Neural cell (in vitro differentiated cells): ENCODE data around the gene STK32B. TPM values are rescaled to one million over a fixed set of nuclear protein-coding genes. Genes with fewer than 3 reads are reported as not detected.

Source experiments
- H2AFZ ChIP-seq: fragments of 200-600, 300-800 bp; sonication (generic), shearing (Covaris generic); 2 replicates; pipeline ENCODE4 v1.6.0; 2014; ENCODE audit warnings: low read depth, mild to moderate bottlenecking, antibody characterized with exemption, low read length, moderate library complexity
- H3F3A ChIP-seq: fragments of 200-600 bp; shearing (Covaris generic); 2 replicates; pipeline ENCODE4 v1.6.1; 2016; ENCODE audit warnings: mild to moderate bottlenecking, moderate library complexity, mixed read lengths, antibody characterized with exemption, low read length; ENCODE audit not compliant: insufficient read depth, poor library complexity, severe bottlenecking
- H3K27ac ChIP-seq: fragments of 200-600, 300-800 bp; sonication (generic), shearing (Covaris generic); 2 replicates; pipeline ENCODE4 v1.5.1; 2014; ENCODE audit warnings: mild to moderate bottlenecking, low read length, moderate library complexity
- H3K27me3 ChIP-seq: fragments of 300-800, 200-600 bp; sonication (generic), shearing (Covaris generic); 2 replicates; pipeline ENCODE4 v1.6.0; 2014; ENCODE audit warnings: mild to moderate bottlenecking, low read depth, low read length, moderate library complexity; ENCODE audit not compliant: insufficient read depth
- H3K36me3 ChIP-seq: fragments of 300-800, 200-600 bp; sonication (generic), shearing (Covaris generic); 2 replicates; pipeline ENCODE4 v1.5.1; 2014; ENCODE audit warnings: mild to moderate bottlenecking, antibody characterized with exemption, low read length, moderate library complexity; ENCODE audit not compliant: insufficient read depth
- H3K4me2 ChIP-seq: fragments of 300-800, 200-600 bp; sonication (generic), shearing (Covaris generic); 2 replicates; pipeline ENCODE4 v1.6.0; 2014; ENCODE audit warnings: mild to moderate bottlenecking, low read length
- H3K4me3 ChIP-seq: fragments of 300-800, 200-600 bp; sonication (generic), shearing (Covaris generic); 2 replicates; pipeline ENCODE4 v1.5.1; 2014; ENCODE audit warnings: mild to moderate bottlenecking, low read length, moderate library complexity
- H3K79me2 ChIP-seq: fragments of 200-600 bp; shearing (Covaris generic); replicated peaks from 2 replicates; pipeline ENCODE4 v1.6.0; 2014; ENCODE audit warnings: mild to moderate bottlenecking, low read length, moderate library complexity; ENCODE audit not compliant: insufficient read depth
- H3K9ac ChIP-seq: fragments of 300-800, 200-600 bp; sonication (generic), shearing (Covaris generic); 2 replicates; pipeline ENCODE4 v1.6.1; 2016; ENCODE audit warnings: mild to moderate bottlenecking, low read length, mixed read lengths
- H3K9me2 ChIP-seq: fragments of 200-600 bp; shearing (Covaris generic); 2 replicates; pipeline ENCODE4 v1.6.1; 2016; ENCODE audit warnings: mild to moderate bottlenecking, low read length, mixed read lengths; ENCODE audit not compliant: insufficient read depth
- H3K9me3 ChIP-seq: fragments of 200-600, 300-800 bp; sonication (generic), shearing (Covaris generic); 2 replicates; pipeline ENCODE4 v1.6.1; 2016; ENCODE audit warnings: mild to moderate bottlenecking, mixed run types, low read length, moderate library complexity, mixed read lengths
- H4K20me1 ChIP-seq: fragments of 200-600 bp; shearing (Covaris generic); 2 replicates; pipeline ENCODE4 v1.6.1; 2016; ENCODE audit warnings: mild to moderate bottlenecking, mixed run types; ENCODE audit not compliant: insufficient read depth
- CTCF ChIP-seq: fragments of 450-650 bp; IDR thresholded peaks from 2 replicates; pipeline ENCODE4 v1.5.1; 2014; ENCODE audit warnings: antibody characterized with exemption, mild to moderate bottlenecking, moderate library complexity; ENCODE audit not compliant: poor library complexity, severe bottlenecking
- EP300 ChIP-seq: fragments of 450-650 bp; conservative IDR thresholded peaks from 2 replicates; pipeline ENCODE4 v1.6.1; 2014; ENCODE audit warnings: antibody characterized with exemption, mild to moderate bottlenecking, moderate library complexity; ENCODE audit not compliant: poor library complexity, severe bottlenecking
- EZH2 ChIP-seq: fragments of 200-600, 300-800 bp; shearing (Covaris generic), sonication (generic); IDR thresholded peaks from 2 replicates; pipeline ENCODE4 v1.6.1; 2014; ENCODE audit warnings: antibody characterized with exemption, low read length, borderline replicate concordance, mild to moderate bottlenecking; ENCODE audit not compliant: insufficient read depth, poor library complexity, severe bottlenecking
- MXI1 ChIP-seq: fragments of 450-650 bp; conservative IDR thresholded peaks from 2 replicates; pipeline ENCODE4 v1.6.1; 2014; ENCODE audit warnings: antibody characterized with exemption, mild to moderate bottlenecking; ENCODE audit not compliant: poor library complexity, severe bottlenecking
- POLR2AphosphoS5 ChIP-seq: IDR thresholded peaks from 2 replicates; pipeline ENCODE4 v1.6.1; 2012
- RAD21 ChIP-seq: fragments of 450-650 bp; conservative IDR thresholded peaks from 2 replicates; pipeline ENCODE4 v1.6.1; 2014; ENCODE audit warnings: antibody characterized with exemption, mild to moderate bottlenecking, moderate library complexity
- REST ChIP-seq: IDR thresholded peaks from 2 replicates; pipeline ENCODE4 v1.6.1; 2012; ENCODE audit warnings: borderline replicate concordance
- SMC3 ChIP-seq: fragments of 450-650 bp; conservative IDR thresholded peaks from 2 replicates; pipeline ENCODE4 v1.6.1; 2014; ENCODE audit warnings: antibody characterized with exemption, mild to moderate bottlenecking, moderate library complexity; ENCODE audit not compliant: poor library complexity
- TAF1 ChIP-seq: IDR thresholded peaks from 2 replicates; pipeline ENCODE4 v1.6.1; 2012; ENCODE audit warnings: low read depth
- polyA plus RNA-seq: library from polyadenylated mRNA; depleted of rRNA; stranded (reverse); fragments of >200 nt; gene quantifications from 2 replicates; pipeline ENCODE4 v1.2.3, GENCODE V29; 2014

Gene STK32B
- polyA plus RNA-seq, 1 donor from 2014 or later = 42.8 TPM

GRCh38 chr4:5134620-5135019 is 83.3 kb downstream of the STK32B start:
- no peak overlapping the region for H2AFZ ChIP-seq
- no peaks in the 10 kb centered on the region for H3K27me3 ChIP-seq
- H3K9me3 ChIP-seq = no peaks in the 10 kb centered on the region
- H3K4me3 ChIP-seq = no peak overlapping the region
- no peaks in the 10 kb centered on the region for H3K36me3 ChIP-seq
- no peak overlapping the region for H3K4me2 ChIP-seq
- no peaks in the 10 kb centered on the region for H3K79me2 ChIP-seq
- no peaks in the 10 kb centered on the region for H3F3A ChIP-seq
- H3K9me2 ChIP-seq = no peaks in the 10 kb centered on the region
- TF ChIP-seq SMC3 = no peak
- no peak for TF ChIP-seq TAF1
- TF ChIP-seq POLR2AphosphoS5 = no peak
- no peak for TF ChIP-seq MXI1
- TF ChIP-seq RAD21 = no peak
- H4K20me1 ChIP-seq = no peaks in the 10 kb centered on the region
- H3K9ac ChIP-seq = no peak overlapping the region
- H3K27ac ChIP-seq = no peak overlapping the region

- TF ChIP-seq POLR2AphosphoS5 = no peak
- TF ChIP-seq EP300 = no peak
- H3K9ac ChIP-seq = no peak overlapping the region
Observed at GRCh38 chr4:5137226-5137625, 85.9 kb downstream of the STK32B start.

GRCh38 chr4:5137927-5138326 is 86.6 kb downstream of the STK32B start:
- no peak overlapping the region for H3K27ac ChIP-seq
- H3K9ac ChIP-seq = no peak overlapping the region
- no peak overlapping the region for H2AFZ ChIP-seq
- H4K20me1 ChIP-seq = no peaks in the 10 kb centered on the region
- H3K36me3 ChIP-seq = no peaks in the 10 kb centered on the region
- no peaks in the 10 kb centered on the region for H3K27me3 ChIP-seq
- no peaks in the 10 kb centered on the region for H3K9me3 ChIP-seq
- H3K4me3 ChIP-seq = no peak overlapping the region
- no peaks in the 10 kb centered on the region for H3K79me2 ChIP-seq
- H3K9me2 ChIP-seq = no peaks in the 10 kb centered on the region
- H3K4me2 ChIP-seq = no peak overlapping the region
- no peak for TF ChIP-seq EP300
- TF ChIP-seq TAF1 = no peak
- TF ChIP-seq POLR2AphosphoS5 = no peak
- TF ChIP-seq MXI1 = no peak
- no peak for TF ChIP-seq SMC3
- TF ChIP-seq EZH2 = no peak
- TF ChIP-seq REST = no peak
- no peak for TF ChIP-seq CTCF
- TF ChIP-seq RAD21 = no peak
- no peaks in the 10 kb centered on the region for H3F3A ChIP-seq

More at GRCh38 chr4:5137226-5137625, 85.9 kb downstream of the STK32B start:
- no peaks in the 10 kb centered on the region for H3K79me2 ChIP-seq
- H3K36me3 ChIP-seq = no peaks in the 10 kb centered on the region
- H3K4me3 ChIP-seq = no peak overlapping the region
- no peaks in the 10 kb centered on the region for H3K9me3 ChIP-seq
- no peak overlapping the region for H2AFZ ChIP-seq
- H3K27me3 ChIP-seq = no peaks in the 10 kb centered on the region
- H4K20me1 ChIP-seq = no peaks in the 10 kb centered on the region
- H3F3A ChIP-seq = no peaks in the 10 kb centered on the region
- H3K9me2 ChIP-seq = no peaks in the 10 kb centered on the region
- H3K4me2 ChIP-seq = no peak overlapping the region
- no peak overlapping the region for H3K27ac ChIP-seq
